BJ (cell line): ENCODE data around the gene ANKRD13C. TPM values are rescaled to one million over a fixed set of nuclear protein-coding genes. Genes with fewer than 3 reads are reported as not detected.
"Not testable (repeated sequence)": the region's sequence is repeated elsewhere in the genome, so short reads cannot be mapped to it uniquely, and the experiment has no call there.

Experiments
- CTCF ChIA-PET: fragments of 350-600 bp; formaldehyde crosslinking; extraction: SDS; loops from one replicate; lab custom pipeline; 2021; ENCODE audit warnings: antibody characterized with exemption, inconsistent platforms; lab: Yijun Ruan, JAX
- POLR2A ChIA-PET: fragments of 300-600 bp; sonication (Branson Sonifier 250); formaldehyde crosslinking; extraction: SDS; loops from one replicate; lab custom pipeline; 2021; ENCODE audit warnings: antibody characterized with exemption; lab: Charles Lee
- DNase-seq: peaks from one replicate; pipeline ENCODE4 v3.0.0-alpha.2; 2011; ENCODE audit warnings: low read depth
- H3K27me3 ChIP-seq: 2 replicates; pipeline ENCODE4 v1.6.0; 2011; ENCODE audit warnings: low read length; ENCODE audit not compliant: control insufficient read depth, insufficient read depth
- H3K36me3 ChIP-seq: 2 replicates; pipeline ENCODE4 v1.5.1; 2011; ENCODE audit warnings: low read length; ENCODE audit not compliant: control insufficient read depth, insufficient read depth
- H3K4me3 ChIP-seq: 2 replicates; pipeline ENCODE4 v1.5.1; 2011; ENCODE audit warnings: low read depth, mild to moderate bottlenecking, control low read depth, low read length
- CTCF ChIP-seq: IDR thresholded peaks from 2 replicates; pipeline ENCODE4 v1.5.1; 2011; ENCODE audit warnings: low read depth, mild to moderate bottlenecking, control low read depth, inconsistent platforms, low read length, moderate library complexity; ENCODE audit not compliant: insufficient read depth
- polyA plus RNA-seq: library from polyadenylated mRNA; depleted of rRNA; stranded (reverse); fragments of >200 nt; gene quantifications from 2 replicates; pipeline ENCODE4 v1.2.3, GENCODE V29; 2011

Gene ANKRD13C
- polyA plus RNA-seq, 1 experiment: 7.8 TPM

- H3K4me3 ChIP-seq, H3K36me3 ChIP-seq, POLR2A ChIA-PET, DNase-seq, CTCF ChIA-PET, H3K27me3 ChIP-seq: not testable (repeated sequence)
Measured at GRCh38 chr1:70366425-70366952, 12.0 kb upstream of the ANKRD13C start.

- Histone ChIP-seq H3K27me3 (no peaks in the 10 kb centered on the region), H3K36me3 (no peaks in the 10 kb centered on the region), H3K4me3 (no peak overlapping the region)
- DNase-seq: no peak
- ChIA-PET CTCF (no interaction called here), POLR2A (interaction anchor here (0.6 kb wide), 1 partner anchor 122 kb away, joined by 4 read pairs; no protein-coding TSS in a partner anchor)
- no peak for TF ChIP-seq CTCF
Measured at GRCh38 chr1:70364439-70364838, 9.9 kb upstream of the ANKRD13C start.

- POLR2A ChIA-PET: no interaction called here
- TF ChIP-seq CTCF: no peak
- H3K4me3 ChIP-seq: no peak overlapping the region
- H3K36me3 ChIP-seq: no peaks in the 10 kb centered on the region
- no peaks in the 10 kb centered on the region for H3K27me3 ChIP-seq
- DNase-seq: no peak
- CTCF ChIA-PET: interaction anchor here (0.6 to 0.7 kb wide), 2 partner anchors 144 to 237 kb away, joined by 3 read pairs; no protein-coding TSS in a partner anchor
Measured at GRCh38 chr1:70361727-70362398, 7.3 kb upstream of the ANKRD13C start.

- CTCF ChIA-PET: no interaction called here
Measured at GRCh38 chr1:70360321-70360720, 5.8 kb upstream of the ANKRD13C start.

GRCh38 chr1:70358921-70359564 lies 4.5 kb upstream of the ANKRD13C start:
- Histone ChIP-seq H3K4me3 (no peak overlapping the region), H3K36me3 (no peaks in the 10 kb centered on the region), H3K27me3 (no peaks in the 10 kb centered on the region)
- TF ChIP-seq CTCF: no peak
- CTCF ChIA-PET: no interaction called here
- DNase-seq: no peak
- POLR2A ChIA-PET: no interaction called here

More at GRCh38 chr1:70360321-70360720, 5.8 kb upstream of the ANKRD13C start:
- POLR2A ChIA-PET: no interaction called here
- Histone ChIP-seq H3K27me3 (no peaks in the 10 kb centered on the region), H3K4me3 (no peak overlapping the region), H3K36me3 (no peaks in the 10 kb centered on the region)
- TF ChIP-seq CTCF: no peak
- no peak for DNase-seq
